Measurements from ENCODE around the gene STAG1.

The STAG1 gene

GRCh38 chr3:136311968-136312367 is 440.2 kb downstream of the STAG1 start:
- Histone ChIP-seq H3K9me2 (replicated peaks; ENCODE audit: insufficient read depth, low read length) (no peaks in the 10 kb centered on the region), H3K27ac (ENCODE audit: low read depth, low read length) (no peak overlapping the region), H3K4me2 (ENCODE audit: low read depth, low read length, poor library complexity, severe bottlenecking) (no peak overlapping the region), H2AFZ (ENCODE audit: low read depth, low read length, severe bottlenecking) (no peak overlapping the region), H4K20me1 (ENCODE audit: low read depth, low read length) (no peaks in the 10 kb centered on the region), H3K79me2 (ENCODE audit: insufficient read depth, low read length) (no peaks in the 10 kb centered on the region), H3K27me3 (ENCODE audit: low read length) (no peaks in the 10 kb centered on the region), H3K9ac (ENCODE audit: low read length) (no peak overlapping the region), H3K4me3 (ENCODE audit: insufficient read depth, low read length, poor library complexity, severe bottlenecking) (no peak overlapping the region), H3K9me3 (ENCODE audit: insufficient read depth, low read length) (no peaks in the 10 kb centered on the region), H3K36me3 (ENCODE audit: low read length) (no peaks in the 10 kb centered on the region), H3F3A (ENCODE audit: insufficient read depth) (no peaks in the 10 kb centered on the region)
- no peak for TF ChIP-seq EZH2phosphoT487 (conservative IDR thresholded peaks at IDR 0.05; ENCODE audit: low read length)
- TF ChIP-seq CTCF (IDR thresholded peaks at IDR 0.05; ENCODE audit: insufficient read depth, low read length, poor library complexity, severe bottlenecking): no peak

- no peaks in the 10 kb centered on the region for H3F3A ChIP-seq (ENCODE audit: insufficient read depth)
- no peaks in the 10 kb centered on the region for H3K36me3 ChIP-seq (ENCODE audit: low read length)
- no peaks in the 10 kb centered on the region for H3K79me2 ChIP-seq (ENCODE audit: insufficient read depth, low read length)
- no peaks in the 10 kb centered on the region for H3K9me3 ChIP-seq (ENCODE audit: insufficient read depth, low read length)
- no peak overlapping the region for H3K9ac ChIP-seq (ENCODE audit: low read length)
- no peak overlapping the region for H3K4me3 ChIP-seq (ENCODE audit: insufficient read depth, low read length, poor library complexity, severe bottlenecking)
- no peak overlapping the region for H3K4me2 ChIP-seq (ENCODE audit: low read depth, low read length, poor library complexity, severe bottlenecking)
- H3K9me2 ChIP-seq (replicated peaks; ENCODE audit: insufficient read depth, low read length): no peaks in the 10 kb centered on the region
- H4K20me1 ChIP-seq (ENCODE audit: low read depth, low read length): no peaks in the 10 kb centered on the region
- H2AFZ ChIP-seq (ENCODE audit: low read depth, low read length, severe bottlenecking): no peak overlapping the region
- TF ChIP-seq CTCF (IDR thresholded peaks at IDR 0.05; ENCODE audit: insufficient read depth, low read length, poor library complexity, severe bottlenecking) (no peak), EZH2phosphoT487 (conservative IDR thresholded peaks at IDR 0.05; ENCODE audit: low read length) (no peak)
- no peak overlapping the region for H3K27ac ChIP-seq (ENCODE audit: low read depth, low read length)
- H3K27me3 ChIP-seq (ENCODE audit: low read length): no peaks in the 10 kb centered on the region
Observed at GRCh38 chr3:136311261-136311660, 440.9 kb downstream of the STAG1 start.

GRCh38 chr3:136305879-136306278 is 446.3 kb downstream of the STAG1 start:
- H3K36me3 ChIP-seq (ENCODE audit: low read length): no peaks in the 10 kb centered on the region
- H3K9ac ChIP-seq (ENCODE audit: low read length): no peak overlapping the region
- no peaks in the 10 kb centered on the region for H3F3A ChIP-seq (ENCODE audit: insufficient read depth)
- H3K27ac ChIP-seq (ENCODE audit: low read depth, low read length): no peak overlapping the region
- H3K9me2 ChIP-seq (replicated peaks; ENCODE audit: insufficient read depth, low read length): no peaks in the 10 kb centered on the region
- H3K4me3 ChIP-seq (ENCODE audit: insufficient read depth, low read length, poor library complexity, severe bottlenecking): no peak overlapping the region
- no peak overlapping the region for H2AFZ ChIP-seq (ENCODE audit: low read depth, low read length, severe bottlenecking)
- H3K9me3 ChIP-seq (ENCODE audit: insufficient read depth, low read length): no peaks in the 10 kb centered on the region
- no peaks in the 10 kb centered on the region for H3K79me2 ChIP-seq (ENCODE audit: insufficient read depth, low read length)
- no peaks in the 10 kb centered on the region for H4K20me1 ChIP-seq (ENCODE audit: low read depth, low read length)
- H3K27me3 ChIP-seq (ENCODE audit: low read length): no peaks in the 10 kb centered on the region
- TF ChIP-seq CTCF (IDR thresholded peaks at IDR 0.05; ENCODE audit: insufficient read depth, low read length, poor library complexity, severe bottlenecking): peak; percentile 49
- TF ChIP-seq EZH2phosphoT487 (conservative IDR thresholded peaks at IDR 0.05; ENCODE audit: low read length): no peak
- H3K4me2 ChIP-seq (ENCODE audit: low read depth, low read length, poor library complexity, severe bottlenecking): no peak overlapping the region

Data from SU-DHL-6 (cell line).